Epithelial cell of proximal tubule (primary cell): Measurements from ENCODE around the gene NBAS. TPM values are rescaled to one million over a fixed set of nuclear protein-coding genes. Genes with fewer than 3 reads are reported as not detected.

Source experiments
- DNase-seq: peaks from one replicate; pipeline ENCODE4 v3.0.0-alpha.2; 2011; ENCODE audit warnings: low read depth
- H3K4me3 ChIP-seq: 2 replicates; pipeline ENCODE4 v1.5.1; 2011; ENCODE audit warnings: low read depth, mild to moderate bottlenecking, low read length
- CTCF ChIP-seq: conservative IDR thresholded peaks from 2 replicates; pipeline ENCODE4 v1.5.1; 2012; ENCODE audit warnings: low read depth, mild to moderate bottlenecking, low read length
- total RNA-seq: library from RNA; depleted of rRNA; stranded (reverse); fragments of >200 nt; gene quantifications from 2 replicates; pipeline ENCODE4 v1.2.3, GENCODE V29; 2015

Gene NBAS
- total RNA-seq, 1 donor from 2014 or later, result 48.4 TPM

GRCh38 chr2:15354596-15355366 lies 206.4 kb downstream of the NBAS start:
- no peak overlapping the region for H3K4me3 ChIP-seq
- no peak for DNase-seq
- TF ChIP-seq CTCF, result no peak

- no peak for TF ChIP-seq CTCF
- H3K4me3 ChIP-seq, result no peak overlapping the region
- DNase-seq, result no peak
Measured at GRCh38 chr2:15352363-15352762, 208.8 kb downstream of the NBAS start.

GRCh38 chr2:15348636-15349035 lies 212.5 kb downstream of the NBAS start:
- no peak overlapping the region for H3K4me3 ChIP-seq
- TF ChIP-seq CTCF, result no peak

GRCh38 chr2:15348045-15348444 lies 213.1 kb downstream of the NBAS start:
- no peak overlapping the region for H3K4me3 ChIP-seq
- DNase-seq, result no peak
- no peak for TF ChIP-seq CTCF

More at GRCh38 chr2:15348636-15349035, 212.5 kb downstream of the NBAS start:
- DNase-seq, result no peak

- no peak overlapping the region for H3K4me3 ChIP-seq
- no peak for DNase-seq
- TF ChIP-seq CTCF, result no peak
Measured at GRCh38 chr2:15346624-15347023, 214.5 kb downstream of the NBAS start.

GRCh38 chr2:15337996-15338666 lies 223.0 kb downstream of the NBAS start:
- H3K4me3 ChIP-seq, result no peak overlapping the region
- no peak for DNase-seq
- TF ChIP-seq CTCF, result no peak
